Measurements from ENCODE around the gene RPN2.

DNA sequence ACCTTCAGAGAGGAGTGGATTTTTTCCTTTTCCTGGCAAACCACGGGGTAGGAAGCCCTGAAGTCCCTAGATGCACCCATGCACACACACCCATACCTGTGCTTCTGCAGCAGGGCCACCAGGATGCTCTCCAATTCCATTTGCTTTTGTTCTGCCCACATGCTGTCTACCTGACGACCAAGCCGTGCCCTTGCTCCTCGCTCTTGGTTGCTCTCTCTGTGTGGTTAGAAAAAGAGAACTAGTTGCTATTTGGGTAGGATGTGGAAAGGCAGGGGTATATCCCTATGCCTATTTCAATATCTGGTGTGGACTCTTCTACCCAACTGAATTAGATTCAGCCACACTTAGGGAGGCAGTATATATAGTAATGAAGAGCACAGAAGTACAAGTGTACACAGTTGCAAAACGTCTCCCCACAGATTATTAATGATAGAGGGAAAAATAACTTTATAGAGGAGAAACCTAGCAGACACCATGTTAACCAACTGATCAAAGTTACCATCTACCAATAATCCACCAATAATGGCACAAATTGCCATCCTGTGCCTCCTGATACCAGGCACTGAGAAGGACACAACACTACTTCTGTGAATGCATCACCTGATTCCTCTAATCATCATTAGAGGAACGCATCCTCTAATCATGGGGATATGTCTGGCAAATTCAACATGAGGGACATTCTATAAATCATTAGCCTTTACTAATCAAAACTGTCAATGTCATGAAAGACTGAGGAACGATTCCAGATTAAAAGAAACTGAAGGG lies 75.2 kb downstream of the RPN2 start:
- TF ChIP-seq POLR2A (IDR thresholded peaks at IDR 0.05; ENCODE audit: low read depth) (no peak), POLR2AphosphoS5 (IDR thresholded peaks at IDR 0.05) (no peak)
- TF ChIP-seq, protein P1, sequence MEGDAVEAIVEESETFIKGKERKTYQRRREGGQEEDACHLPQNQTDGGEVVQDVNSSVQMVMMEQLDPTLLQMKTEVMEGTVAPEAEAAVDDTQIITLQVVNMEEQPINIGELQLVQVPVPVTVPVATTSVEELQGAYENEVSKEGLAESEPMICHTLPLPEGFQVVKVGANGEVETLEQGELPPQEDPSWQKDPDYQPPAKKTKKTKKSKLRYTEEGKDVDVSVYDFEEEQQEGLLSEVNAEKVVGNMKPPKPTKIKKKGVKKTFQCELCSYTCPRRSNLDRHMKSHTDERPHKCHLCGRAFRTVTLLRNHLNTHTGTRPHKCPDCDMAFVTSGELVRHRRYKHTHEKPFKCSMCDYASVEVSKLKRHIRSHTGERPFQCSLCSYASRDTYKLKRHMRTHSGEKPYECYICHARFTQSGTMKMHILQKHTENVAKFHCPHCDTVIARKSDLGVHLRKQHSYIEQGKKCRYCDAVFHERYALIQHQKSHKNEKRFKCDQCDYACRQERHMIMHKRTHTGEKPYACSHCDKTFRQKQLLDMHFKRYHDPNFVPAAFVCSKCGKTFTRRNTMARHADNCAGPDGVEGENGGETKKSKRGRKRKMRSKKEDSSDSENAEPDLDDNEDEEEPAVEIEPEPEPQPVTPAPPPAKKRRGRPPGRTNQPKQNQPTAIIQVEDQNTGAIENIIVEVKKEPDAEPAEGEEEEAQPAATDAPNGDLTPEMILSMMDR (IDR thresholded peaks at IDR 0.05): no peak
